AG09319 (cell line): ENCODE results near the gene DSN1.
A peak's percentile ranks its signal among the peaks of the same experiment; 100 is the strongest.

Experiments
- DNase-seq: peaks from one replicate; pipeline ENCODE4 v3.0.0-alpha.2; 2010; ENCODE audit warnings: low read depth; ENCODE audit errors: extremely low read depth
- TF ChIP-seq, protein P1 (sequence below): IDR thresholded peaks from 2 replicates; pipeline ENCODE4 v1.5.1; 2011; ENCODE audit warnings: low read depth, mild to moderate bottlenecking, inconsistent platforms, low read length, moderate library complexity

The DSN1 gene

DNA sequence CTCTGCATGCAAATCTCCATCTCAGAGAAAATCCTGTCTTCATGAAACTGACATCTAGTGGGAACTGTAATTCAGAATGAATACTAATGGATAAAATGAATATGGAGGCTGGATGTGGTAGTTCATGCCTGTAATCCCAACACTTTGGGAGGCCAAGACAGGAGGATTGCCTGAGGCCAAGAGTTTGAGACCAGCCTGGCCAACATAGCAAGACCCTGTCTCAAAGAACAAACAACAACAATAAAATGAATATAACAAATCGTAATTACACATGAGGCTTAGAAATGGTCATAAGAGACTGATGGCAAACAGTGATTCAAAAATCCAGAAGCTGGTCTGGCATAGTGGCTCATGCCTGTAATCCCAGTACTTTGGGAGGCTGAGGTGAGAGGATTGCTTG, 44.6 kb upstream of the DSN1 start:
- no peak for DNase-seq
- TF ChIP-seq, protein P1, sequence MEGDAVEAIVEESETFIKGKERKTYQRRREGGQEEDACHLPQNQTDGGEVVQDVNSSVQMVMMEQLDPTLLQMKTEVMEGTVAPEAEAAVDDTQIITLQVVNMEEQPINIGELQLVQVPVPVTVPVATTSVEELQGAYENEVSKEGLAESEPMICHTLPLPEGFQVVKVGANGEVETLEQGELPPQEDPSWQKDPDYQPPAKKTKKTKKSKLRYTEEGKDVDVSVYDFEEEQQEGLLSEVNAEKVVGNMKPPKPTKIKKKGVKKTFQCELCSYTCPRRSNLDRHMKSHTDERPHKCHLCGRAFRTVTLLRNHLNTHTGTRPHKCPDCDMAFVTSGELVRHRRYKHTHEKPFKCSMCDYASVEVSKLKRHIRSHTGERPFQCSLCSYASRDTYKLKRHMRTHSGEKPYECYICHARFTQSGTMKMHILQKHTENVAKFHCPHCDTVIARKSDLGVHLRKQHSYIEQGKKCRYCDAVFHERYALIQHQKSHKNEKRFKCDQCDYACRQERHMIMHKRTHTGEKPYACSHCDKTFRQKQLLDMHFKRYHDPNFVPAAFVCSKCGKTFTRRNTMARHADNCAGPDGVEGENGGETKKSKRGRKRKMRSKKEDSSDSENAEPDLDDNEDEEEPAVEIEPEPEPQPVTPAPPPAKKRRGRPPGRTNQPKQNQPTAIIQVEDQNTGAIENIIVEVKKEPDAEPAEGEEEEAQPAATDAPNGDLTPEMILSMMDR: no peak

GRCh38 chr20:36817496-36817895, 43.9 kb upstream of the DSN1 start:
- TF ChIP-seq, protein P1: no peak
- DNase-seq: no peak

- no peak for DNase-seq
Observed at GRCh38 chr20:36815454-36816091, 42.0 kb upstream of the DSN1 start.

DNA sequence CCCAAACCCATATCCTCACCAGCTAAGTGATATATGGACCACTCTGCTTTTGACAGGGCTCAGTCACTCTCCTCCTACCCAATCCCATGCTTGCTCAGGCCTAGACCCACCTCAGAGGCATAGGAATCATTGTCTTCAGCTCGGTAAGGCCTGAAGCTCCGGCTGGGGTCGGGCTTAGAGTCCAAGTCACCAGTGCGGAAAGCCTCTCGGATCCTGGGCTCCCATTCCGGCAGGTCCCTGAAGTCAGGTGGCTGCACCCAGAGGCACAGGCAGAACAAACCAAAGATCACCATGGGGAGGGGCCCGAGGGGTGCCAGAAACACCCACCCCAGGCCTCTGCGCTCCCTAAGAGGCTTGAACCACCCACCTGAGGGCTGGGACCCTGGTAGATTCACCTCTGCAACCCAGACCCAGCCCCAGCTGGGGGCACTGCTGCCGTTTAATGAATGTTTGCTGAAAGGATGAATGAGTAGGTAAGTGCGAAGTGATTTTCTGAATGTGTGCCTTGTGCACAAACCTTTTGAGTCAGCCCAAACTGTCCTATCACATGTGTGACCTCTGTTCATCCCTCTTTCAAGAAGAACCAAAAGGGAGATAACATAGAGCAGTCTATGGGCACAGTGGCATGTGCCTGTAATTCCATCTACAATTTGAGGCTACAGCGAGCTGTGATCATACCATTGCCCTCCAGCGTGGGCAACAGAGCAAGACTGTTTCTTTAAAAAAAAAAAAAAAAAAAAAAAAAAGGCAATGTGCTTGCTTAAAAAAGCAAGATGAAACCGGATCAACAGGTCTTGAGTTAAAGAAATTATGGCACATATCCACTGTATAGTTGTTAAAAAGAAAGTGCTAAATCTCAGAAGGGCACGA, 39.3 kb upstream of the DSN1 start:
- TF ChIP-seq, protein P1: no peak
- DNase-seq: no peak

More at GRCh38 chr20:36815454-36816091, 42.0 kb upstream of the DSN1 start:
- TF ChIP-seq, protein P1: no peak

DNA sequence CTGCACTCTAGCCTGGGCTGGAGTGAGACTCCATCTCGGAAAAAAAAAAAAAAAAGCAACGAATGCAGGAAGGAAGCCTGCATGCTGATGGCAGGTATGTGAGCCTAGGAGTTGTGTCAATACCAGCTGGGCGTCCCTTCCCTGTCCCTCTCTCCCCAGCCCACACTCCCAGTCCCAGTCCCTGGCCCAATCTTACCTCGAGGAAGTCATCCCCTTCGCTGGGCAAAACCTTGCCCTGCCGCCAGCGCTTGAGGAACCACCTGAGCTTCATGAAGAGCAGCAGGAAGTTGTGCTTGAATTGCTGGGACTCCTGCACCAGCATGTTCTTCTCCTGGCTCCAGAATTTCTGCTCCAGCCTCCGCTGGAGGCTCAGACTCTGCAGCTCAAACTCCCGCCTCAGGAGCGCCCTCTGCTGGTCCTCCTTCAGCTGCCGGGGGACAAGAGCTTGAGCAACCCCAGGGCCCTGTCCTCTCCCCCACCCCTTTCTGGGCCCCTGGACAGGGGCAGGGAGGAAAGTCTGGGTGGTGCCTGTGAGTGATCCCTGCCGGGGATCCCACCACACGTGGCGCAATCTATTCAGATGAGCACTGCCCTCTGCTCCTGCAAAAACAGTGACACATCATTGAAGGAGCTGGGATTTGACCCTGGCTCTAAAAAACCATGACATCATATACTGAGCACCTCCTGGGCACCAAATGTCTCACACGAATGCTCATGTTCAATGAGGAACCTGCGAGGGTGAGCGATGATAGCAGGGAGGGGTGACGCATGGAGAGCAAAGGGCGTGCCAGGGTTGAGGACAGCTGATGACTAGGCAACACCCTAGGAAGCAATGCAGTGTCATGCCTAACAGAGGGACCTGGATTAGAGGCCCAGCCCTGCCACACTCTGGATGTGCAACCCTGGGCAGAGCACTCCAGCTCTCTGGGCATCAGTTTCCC, 35.0 kb upstream of the DSN1 start:
- TF ChIP-seq, protein P1: peak; percentile 66

DNA sequence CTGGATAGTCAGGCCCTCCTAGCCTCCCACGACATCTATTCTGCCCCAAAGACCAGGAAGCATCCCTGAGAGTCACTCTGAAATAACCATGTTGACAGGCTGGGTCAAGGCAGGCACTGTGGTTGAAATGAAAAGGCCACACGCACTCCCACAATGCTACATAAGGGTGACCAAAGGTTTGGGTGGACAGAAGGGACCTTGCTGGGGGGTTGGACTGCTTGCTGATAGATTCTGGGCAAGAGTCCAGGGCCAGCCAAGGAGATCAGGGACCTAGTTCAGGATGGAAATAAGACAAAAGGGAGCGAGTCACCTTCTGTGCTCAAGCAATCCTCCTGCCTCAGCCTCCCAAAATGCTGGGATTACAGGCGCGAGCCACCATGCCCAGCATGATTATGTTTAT, 32.5 kb upstream of the DSN1 start:
- TF ChIP-seq, protein P1: no peak
- DNase-seq: no peak

More for the DNA sequence above, 35.0 kb upstream of the DSN1 start:
- no peak for DNase-seq
